GM21723 (cell line): ENCODE results near the gene CEP72.
"Not testable (repeated sequence)": the region's sequence is repeated elsewhere in the genome, so short reads cannot be mapped to it uniquely, and the experiment has no call there.

Experiments
- ATAC-seq: cut with Tn5 transposase; IDR thresholded peaks from one replicate; pipeline ENCODE4 v1.9.1; 2021; ENCODE audit warnings: mild to moderate bottlenecking, moderate library complexity; ENCODE audit not compliant: unreplicated experiment

Gene CEP72

DNA sequence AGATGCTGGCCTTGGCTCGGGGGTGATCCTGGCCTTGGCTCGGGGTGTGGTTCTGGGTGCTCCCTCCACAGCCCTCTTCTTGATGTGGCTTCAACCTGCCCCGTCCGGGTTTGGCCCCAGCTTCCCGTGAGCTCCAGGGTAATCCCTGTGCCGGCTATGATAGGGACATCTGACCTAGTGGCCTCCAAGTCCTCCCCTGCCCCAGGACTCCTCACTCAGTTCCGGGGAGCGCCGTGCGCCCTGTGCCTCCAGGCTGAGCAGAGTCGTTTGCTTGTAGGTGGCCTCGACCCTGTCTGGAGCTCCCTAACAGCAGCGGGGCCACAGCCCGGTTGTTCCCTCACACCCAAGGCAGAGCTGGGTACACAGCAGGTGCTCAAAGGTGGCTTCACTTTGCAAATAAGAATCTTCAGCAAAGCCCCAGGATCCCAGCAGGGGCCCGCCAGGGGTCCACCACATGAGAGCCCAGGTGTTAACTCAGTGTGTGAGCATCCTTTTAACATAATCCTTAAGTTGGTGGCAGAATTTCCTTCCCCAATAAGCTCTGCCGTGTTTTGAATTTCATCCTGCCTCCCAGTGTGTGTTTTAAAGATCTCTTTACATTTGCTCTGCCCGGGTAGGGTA, 32.3 kb upstream of the CEP72 start:
- ATAC-seq = no peak

DNA sequence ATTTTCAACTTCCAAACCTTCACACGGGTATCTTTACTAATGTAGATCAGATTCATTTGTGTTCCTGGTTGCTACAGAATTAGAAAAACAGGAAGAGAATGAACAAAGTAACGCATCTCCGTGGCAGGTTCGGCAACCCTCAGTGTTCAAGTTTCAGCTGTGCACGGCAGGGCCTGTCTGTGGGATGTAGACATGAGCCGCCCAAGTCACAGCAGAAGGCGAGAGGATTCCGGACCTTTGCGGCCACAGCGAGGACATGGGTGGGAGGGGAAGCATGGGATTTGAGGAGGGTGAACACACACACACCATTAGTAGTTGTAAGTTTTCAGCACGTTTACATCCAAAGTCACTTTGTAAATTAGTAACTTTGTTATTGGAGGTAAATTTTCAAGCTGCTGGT, 31.7 kb upstream of the CEP72 start:
- ATAC-seq = no peak

DNA sequence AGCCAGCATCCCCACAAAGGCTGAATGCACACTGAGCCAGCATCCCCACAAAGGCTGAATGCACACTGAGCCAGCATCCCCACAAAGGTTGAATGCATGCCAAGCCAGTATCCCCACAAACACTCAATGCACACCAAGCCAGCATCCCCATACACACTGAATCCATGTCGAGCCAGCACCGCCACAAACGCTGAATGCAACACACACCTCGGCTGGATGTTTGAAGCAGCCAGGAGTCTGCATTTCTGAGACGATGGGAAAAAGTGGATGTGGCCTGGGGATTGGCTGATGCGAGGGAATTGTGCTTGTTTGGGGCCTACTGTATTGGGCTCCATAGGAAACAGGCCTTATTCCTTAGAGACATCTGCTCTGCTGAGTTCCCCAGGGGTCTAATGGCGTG, 30.9 kb upstream of the CEP72 start:
- ATAC-seq = no peak

DNA sequence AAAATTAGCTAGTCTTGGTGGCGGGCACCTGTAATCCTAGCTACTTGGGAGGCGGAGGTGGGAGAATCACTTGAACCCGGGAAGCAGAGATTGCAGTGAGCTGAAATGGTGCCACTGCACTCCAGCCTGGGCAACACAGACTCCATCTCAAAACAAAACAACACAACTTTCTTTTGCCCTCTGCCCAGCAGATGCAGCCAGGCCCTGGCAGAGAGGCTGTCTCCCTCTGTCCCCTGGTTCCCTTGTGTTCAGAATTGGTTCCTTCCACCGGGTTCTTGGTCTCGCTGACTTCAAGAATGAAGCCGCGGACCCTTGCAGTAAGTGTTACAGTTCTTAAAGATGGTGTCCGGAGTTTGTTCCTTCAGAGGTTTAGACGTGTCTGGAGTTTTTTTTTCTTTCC, 30.2 kb upstream of the CEP72 start:
- ATAC-seq = no peak

DNA sequence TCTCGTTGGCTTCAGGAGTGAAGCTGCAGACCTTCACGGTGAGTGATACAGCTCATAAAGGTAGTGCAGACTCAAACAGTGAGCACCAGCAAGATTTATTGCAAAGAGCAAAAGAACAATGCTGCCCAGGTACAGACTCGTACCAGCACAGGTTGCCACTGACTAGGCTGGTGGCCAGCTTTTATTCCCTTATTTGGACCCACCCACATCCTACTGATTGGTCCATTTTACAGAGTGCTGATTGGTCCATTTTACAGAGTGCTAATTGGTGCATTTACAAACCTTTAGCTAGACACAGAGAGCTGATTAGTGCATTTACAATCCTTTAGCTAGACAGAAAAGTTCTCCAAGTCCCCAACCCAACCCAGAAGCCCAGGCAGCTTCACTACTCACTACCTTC, 29.7 kb upstream of the CEP72 start:
- ATAC-seq = not testable (repeated sequence)

DNA sequence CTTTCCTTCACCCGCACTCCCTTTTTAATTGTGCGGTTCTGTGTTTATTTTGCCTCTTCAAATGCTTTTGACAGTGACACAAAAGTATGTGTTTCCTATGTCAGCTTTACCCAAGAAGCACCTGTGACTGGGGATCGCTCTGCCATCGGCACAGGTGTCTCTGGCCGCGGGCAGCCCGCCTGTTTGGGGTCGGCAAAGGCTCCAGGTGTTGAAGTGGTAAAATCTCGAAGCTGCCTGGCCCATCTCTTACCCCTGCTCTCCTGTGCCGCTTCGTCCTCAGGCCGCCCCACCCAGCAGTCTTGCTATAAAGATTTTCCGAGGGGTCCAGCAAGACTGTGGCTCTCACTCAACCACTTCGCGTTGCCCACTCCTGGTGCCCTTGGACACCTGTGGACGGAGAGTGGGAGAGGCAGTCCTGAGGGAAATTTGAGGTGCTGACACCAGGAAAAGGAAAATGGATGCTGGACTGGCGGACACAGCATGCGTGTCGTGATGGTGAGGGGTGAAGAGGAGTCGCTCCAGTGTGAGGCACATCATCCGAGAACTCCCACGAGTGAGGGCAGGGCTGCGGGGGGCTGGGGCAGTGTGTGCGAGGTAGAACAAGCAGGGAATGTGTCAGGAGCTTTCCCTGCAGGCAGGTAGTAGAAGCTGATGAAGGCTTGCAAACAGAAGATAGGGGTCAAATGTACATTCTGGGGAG, 29.1 kb upstream of the CEP72 start:
- ATAC-seq = no peak

DNA sequence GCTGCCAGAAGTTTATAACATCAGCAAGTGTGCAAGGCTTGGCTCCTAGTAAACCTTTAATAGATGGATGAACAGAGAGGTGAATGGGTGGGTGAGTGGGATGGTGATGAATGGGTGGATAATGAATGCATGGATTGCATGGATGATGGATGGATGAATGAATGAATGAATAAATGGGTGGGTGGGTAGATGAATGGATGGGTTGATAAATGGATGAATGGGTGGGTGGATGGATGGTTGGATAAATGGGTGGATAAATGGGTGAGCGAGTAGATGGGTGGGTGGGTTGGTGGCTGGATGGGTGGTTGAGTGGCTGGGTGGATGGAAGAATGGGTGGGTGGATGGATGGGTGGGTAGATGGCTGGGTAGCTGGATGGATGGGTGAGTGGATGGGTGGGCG, 28.5 kb upstream of the CEP72 start:
- ATAC-seq = no peak

DNA sequence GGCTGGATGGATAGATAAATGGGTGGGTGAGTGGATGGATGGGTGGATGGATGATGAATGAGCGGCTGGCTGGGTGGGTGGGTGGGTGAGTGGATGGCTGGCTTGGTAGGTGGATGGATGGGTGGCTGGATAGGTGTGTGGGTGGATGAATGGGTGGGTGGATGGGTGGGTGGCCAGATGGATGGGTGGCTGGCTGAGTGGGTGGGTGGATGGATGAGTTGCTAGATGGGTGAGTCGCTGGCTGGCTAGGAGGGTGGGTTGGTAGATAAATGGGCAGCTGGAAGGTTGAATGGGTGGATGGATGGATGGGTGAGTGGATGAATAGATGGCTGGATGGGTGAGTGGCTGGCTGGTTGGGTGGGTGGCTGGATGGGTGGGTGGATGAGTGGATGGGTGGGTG, 27.9 kb upstream of the CEP72 start:
- ATAC-seq = no peak

DNA sequence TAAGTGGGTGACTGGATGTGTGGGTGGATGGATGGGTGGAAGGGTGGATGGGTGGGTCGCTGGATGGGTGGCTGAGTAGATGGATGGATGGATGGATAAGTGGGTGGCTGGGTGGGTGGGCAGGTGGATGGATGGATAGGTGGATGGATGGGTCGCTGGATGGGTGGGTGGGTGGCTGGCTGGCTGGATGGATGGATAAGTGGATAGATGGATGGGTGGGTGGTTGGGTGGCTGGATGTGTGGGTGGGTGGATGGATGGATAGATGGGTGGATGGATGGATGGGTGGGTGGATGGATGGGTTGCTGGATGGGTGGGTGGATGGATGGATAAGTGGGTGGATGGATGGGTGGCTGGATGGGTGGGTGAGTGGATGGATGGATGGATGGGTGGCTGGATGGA, 27.3 kb upstream of the CEP72 start:
- ATAC-seq = no peak

DNA sequence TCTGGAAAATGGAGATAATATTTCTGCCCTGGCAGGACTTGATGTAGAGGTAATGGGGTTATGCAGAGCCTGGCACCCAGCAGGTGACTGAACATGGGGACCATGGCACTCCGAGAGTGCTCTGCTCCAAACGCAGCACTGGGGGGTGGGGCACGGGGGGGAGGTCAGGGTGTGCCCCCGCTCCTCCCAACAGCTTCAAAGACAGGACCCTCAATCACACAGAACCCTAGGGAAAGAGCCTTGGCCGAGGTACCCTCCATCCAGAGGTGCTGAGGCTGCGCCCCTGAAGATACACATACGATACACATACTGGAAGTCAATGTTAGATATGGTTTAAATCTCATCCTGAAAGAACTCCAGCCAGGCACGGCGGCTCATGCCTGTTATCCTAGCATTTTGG, 26.6 kb upstream of the CEP72 start:
- no peak for ATAC-seq

DNA sequence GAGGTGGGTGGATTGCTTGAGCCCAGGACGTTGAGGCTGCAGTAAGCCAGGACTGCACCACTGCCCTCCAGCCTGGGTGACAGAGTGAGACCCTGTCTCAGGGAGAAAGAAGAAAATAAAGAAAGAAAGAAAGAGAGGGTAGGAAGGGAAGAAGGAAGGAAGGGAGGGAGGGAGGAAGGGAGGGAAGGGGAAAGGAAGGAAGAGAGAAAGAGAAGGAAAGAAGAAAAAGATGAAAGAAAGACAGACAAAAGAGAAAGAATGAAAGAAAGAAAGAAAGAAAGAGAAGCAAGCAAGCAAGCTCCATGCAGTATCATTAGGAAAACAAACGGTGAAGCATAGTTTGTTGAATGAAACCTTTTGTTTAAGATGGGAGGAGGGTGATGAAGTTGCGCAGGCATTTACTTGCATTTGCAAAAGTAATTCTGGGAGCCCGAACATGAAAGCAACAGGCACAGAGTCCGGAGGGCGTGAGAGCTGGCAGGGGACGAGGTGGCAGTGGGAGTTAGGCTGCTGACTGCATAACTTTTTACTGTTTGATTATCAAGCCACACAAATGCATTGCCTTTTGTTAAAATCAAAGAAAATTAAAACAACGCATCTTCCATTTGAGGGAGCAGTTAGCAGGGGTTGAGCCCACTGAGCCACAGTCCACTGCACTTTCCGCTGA, 26.0 kb upstream of the CEP72 start:
- no peak for ATAC-seq

DNA sequence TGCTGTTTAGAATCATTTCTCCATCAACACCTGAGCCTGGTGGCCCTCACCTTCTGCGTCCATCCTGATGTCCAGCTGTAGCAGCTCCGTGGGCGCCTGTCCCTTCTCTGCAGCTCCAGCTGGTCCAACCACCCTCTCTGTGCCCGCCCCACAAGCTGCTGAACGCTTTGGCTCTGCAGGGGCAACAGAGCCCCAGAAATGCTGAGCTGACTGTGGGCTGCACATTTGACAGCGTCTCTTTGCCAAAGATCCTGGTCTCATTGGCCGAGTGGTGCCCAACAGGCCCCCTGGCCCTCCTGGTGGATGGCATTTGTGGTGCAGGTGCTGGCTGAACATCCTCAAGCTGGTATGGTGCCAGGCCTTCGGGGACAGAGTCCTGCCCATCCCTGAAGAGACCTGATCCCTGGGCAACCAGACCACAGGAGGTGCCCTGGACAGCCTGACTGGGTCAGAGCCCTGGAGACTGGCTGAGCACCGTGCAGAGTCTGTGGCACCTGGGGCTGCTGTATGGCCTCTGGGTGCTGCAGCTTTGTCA, 25.3 kb upstream of the CEP72 start:
- ATAC-seq = no peak

DNA sequence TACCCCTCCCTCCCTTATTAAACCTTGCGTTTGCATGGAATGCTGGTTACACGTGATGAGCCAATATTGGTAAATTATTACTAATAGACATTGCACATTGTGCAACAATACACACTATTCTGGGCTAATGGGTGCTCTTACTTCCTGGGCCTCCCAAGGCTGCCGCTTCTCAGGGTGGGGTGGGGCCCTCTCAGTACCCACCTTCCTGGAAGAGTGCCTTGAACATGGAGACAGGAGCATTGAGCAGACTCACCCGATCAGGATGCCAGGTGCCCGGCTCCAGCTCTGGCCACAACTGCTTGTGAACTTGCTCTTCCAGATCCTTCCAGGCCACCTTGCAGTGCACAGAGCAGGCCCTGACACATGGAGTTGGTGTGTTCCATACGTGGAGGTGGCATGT, 24.7 kb upstream of the CEP72 start:
- ATAC-seq = no peak

DNA sequence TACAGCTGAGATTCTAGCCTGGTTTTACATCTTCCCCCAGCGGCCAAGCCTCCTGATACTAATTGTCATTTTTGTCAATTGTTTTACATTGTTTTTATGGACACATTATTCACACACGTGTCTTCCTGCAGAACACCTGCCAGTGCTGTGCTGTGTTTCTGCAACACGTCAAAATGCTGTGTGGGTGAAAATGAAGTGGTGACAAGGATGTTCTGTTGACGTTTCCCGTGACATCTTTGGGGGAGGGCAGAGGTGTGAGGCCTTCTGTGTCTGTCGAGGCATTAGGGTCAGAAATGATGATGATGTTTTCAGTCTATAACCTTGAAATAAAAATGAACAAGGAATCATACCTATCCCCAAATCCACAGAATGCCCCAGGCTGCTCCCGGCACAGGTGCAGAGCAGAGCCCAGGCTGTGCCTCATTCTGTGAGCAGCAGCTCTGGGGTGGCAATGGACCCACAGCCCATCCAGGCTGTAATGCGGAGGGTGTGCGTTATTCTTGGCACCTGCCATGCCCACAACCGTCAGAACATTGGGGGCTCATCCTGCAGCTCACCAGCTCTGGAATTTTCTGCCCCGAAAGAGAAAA, 23.6 kb upstream of the CEP72 start:
- ATAC-seq = no peak

DNA sequence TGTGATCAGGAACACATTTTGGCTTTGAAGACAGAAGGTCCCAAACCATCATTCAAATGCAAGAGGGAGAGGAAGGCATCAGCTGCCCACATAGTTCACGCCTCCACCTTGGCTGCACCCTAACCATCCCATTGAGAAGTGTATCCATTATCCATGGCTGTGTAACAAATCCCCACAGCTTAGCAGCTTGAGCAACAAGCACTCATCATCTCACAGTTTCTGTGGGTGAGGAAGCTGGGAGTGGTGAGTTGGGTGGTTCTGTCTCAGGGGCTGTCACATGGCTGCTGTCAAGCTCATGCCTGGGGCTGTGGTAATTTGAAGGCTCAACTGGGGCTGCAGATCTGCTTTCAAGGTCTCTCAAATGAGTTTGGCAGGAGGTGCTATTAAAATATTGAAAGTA, 23.0 kb upstream of the CEP72 start:
- no peak for ATAC-seq

DNA sequence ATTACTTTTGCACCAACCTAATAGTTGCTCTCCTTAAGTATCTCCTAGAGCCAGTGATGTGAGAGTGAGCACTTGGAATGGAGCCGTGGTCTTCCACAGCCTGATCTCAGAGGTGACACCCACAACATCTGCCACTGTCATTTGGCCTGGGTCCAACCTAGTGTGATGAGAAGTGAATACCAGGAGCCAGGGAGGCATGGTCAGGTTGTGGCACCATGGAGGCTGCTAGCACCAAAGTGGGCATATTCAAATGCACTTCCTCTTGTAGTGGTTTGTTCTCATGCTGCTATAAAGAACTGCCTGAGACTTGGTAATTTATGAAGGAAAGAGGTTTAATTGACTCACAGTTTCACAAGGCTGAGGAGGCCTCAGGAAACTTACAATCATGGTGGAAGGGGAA, 22.6 kb upstream of the CEP72 start:
- ATAC-seq = no peak

DNA sequence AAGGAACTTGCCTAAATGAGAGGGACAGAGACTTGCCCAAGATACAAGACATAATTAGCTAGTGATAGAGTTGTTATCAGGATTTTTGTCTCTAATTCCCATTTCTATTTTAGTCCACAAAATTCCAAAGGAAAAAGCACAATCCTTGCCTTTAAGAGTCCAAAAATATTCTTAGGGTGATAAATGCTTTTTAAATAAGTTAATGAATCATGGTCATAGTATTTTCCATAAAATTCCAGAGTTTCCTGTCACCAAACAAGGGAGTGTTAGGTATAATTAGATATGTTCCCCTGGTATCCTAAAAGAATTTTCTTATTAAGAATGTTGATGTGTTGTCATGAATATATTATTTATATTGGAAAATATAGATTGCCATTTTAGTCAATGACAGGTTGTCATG, 21.8 kb upstream of the CEP72 start:
- ATAC-seq = no peak

DNA sequence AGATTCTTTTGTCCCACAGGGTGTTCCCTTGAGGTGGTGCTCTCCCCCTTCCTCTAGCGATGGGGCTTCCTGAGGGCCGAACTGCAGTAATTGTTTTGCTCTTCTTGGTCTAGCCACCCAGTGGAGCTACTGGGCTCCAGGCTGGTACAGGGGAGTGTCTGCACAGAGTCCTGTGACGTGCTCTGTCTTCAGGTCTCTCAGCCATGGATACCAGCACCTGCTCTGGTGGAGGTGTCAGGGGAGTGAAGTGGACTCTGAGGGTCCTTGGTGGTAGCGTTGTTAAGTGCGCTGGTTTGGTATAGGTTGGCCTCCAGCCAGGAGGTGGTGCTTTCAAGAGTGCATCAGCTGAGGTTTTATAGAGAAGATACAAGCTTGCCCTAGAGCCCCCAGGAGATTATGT, 20.4 kb upstream of the CEP72 start:
- no peak for ATAC-seq

DNA sequence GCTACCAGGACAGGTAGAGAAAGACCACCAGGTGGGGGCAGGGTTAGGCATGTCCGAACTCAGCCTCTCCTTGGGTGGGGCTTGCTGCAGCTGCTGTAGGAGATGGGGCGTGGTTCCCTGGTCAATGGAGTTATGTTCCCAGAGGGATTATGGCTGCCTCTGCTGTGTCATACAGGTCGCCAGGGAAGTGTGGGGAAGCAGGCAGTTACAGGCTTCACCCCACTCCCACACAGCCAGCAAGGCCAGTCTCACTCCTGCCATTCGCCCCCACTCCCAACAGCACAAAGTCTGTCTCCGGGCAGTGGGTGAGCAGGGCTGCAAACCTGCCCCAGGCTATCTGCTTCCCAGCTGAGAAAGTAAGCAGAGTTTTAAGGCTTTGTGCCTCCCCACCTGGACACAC, 20.0 kb upstream of the CEP72 start:
- no peak for ATAC-seq

DNA sequence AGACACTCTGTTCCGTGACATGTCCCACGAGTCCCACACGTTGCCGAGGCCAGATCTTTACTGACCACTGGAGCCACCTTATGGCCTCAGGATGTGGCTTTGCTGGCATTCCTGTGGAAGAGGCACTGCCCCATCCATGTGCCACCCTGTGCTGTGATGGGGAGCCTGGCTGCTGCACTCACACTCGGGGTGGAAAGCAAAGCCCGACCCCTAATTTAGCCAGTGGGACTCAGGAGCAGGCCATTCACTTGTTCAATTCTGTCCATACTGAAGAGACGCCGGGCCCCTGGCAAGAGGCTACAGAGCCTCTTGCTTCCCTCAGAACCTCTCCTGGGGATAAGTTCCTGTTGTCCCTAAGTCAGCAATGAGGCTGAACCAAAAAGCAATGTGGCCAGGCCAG, 18.6 kb upstream of the CEP72 start:
- ATAC-seq = no peak

DNA sequence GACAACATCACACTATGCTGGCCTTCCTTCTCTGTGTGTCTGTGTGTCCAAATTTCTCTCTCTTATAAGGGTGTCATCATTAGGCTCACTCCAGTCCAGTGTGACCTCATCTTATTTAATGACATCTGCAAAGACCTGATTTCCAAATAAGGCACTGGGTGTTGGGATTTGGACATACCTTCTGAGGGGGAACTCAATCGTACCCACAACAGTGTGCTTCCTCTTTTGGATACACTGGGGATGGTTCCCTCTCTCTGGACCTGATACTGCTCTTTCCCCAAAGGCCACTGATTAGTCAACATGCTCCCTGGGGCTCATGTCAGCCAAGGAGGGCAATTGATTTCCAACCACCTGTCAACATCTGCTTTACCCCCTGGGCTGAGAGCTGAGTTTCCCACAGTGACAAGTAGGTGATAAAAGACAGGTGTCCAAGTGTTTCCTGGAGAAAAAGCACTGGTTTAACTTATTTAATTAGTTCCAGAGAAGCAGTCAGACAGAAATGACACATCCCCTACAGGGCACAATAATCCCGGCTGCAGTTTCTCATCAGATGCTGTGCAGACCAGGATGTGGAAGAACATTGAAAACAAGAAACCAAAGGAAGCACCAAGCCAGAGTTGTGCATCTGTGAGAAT, 17.8 kb upstream of the CEP72 start:
- no peak for ATAC-seq
